Liver (tissue), 9 donors: ENCODE results near the gene SORL1. TPM values are rescaled to one million over a fixed set of nuclear protein-coding genes. Genes with fewer than 3 reads are reported as not detected.

Experiments
- DNase-seq: peaks from one replicate; pipeline ENCODE4 v3.0.0-alpha.2; 2017; ENCODE audit warnings: low spot score
- H3K27ac ChIP-seq, 2 donors: one replicate each; pipeline ENCODE4 v1.7.0; 2013; ENCODE audit warnings: inconsistent platforms in 2 of 2, low read length in 2 of 2, control low read depth in 1 of 2, low read depth in 1 of 2, mild to moderate bottlenecking in 1 of 2
- H3K27me3 ChIP-seq, 4 donors: one replicate each; pipeline versions ENCODE4 v1.6.1 to v1.7.0; 2013; ENCODE audit warnings: low read length in 3 of 4, inconsistent platforms in 1 of 4, mild to moderate bottlenecking in 1 of 4, moderate library complexity in 1 of 4; ENCODE audit not compliant: control insufficient read depth in 4 of 4, insufficient read depth in 4 of 4
- H3K36me3 ChIP-seq, 4 donors: one replicate each; pipeline versions ENCODE4 v1.6.1 to v1.7.0; 2013; ENCODE audit warnings: low read length in 3 of 4, mild to moderate bottlenecking in 3 of 4, low read depth in 1 of 4, moderate library complexity in 1 of 4; ENCODE audit not compliant: control insufficient read depth in 4 of 4, insufficient read depth in 3 of 4
- H3K4me1 ChIP-seq, 4 donors: one replicate each; pipeline versions ENCODE4 v1.6.1 to v1.7.0; 2013; ENCODE audit warnings: low read length in 3 of 4, mild to moderate bottlenecking in 3 of 4, moderate library complexity in 1 of 4; ENCODE audit not compliant: control insufficient read depth in 4 of 4, insufficient read depth in 4 of 4
- H3K4me3 ChIP-seq, 3 donors: one replicate each; pipeline versions ENCODE4 v1.6.1 to v1.7.0; 2013; ENCODE audit warnings: low read length in 3 of 3, control low read depth in 1 of 3, low read depth in 1 of 3, mild to moderate bottlenecking in 1 of 3
- H3K9ac ChIP-seq, 2 donors: one replicate each; pipeline ENCODE4 v1.7.0; 2013; ENCODE audit warnings: low read length in 2 of 2, mild to moderate bottlenecking in 2 of 2, moderate library complexity in 2 of 2, control low read depth in 1 of 2, low read depth in 1 of 2
- H3K9me3 ChIP-seq, 4 donors: one replicate each; pipeline versions ENCODE4 v1.6.1 to v1.7.0; 2013; ENCODE audit warnings: low read length in 3 of 4; ENCODE audit not compliant: control insufficient read depth in 4 of 4
- EGR1 ChIP-seq, 2 donors: IDR thresholded peaks; 2 replicates each; pipeline ENCODE4 v1.6.1; 2016 to 2018; ENCODE audit warnings: antibody characterized with exemption in 2 of 2, low read depth in 2 of 2
- FOXA1 ChIP-seq: IDR thresholded peaks from 2 replicates; pipeline ENCODE4 v1.6.1; 2016; ENCODE audit warnings: antibody characterized with exemption
- FOXA2 ChIP-seq: IDR thresholded peaks from 2 replicates; pipeline ENCODE4 v1.6.1; 2016; ENCODE audit warnings: antibody characterized with exemption
- GABPA ChIP-seq, 2 donors: IDR thresholded peaks in 1 of 2; conservative IDR thresholded peaks in 1 of 2; 2 replicates each; pipeline ENCODE4 v1.6.1; 2016; ENCODE audit warnings: antibody characterized with exemption in 2 of 2, mild to moderate bottlenecking in 1 of 2, moderate library complexity in 1 of 2
- HNF4A ChIP-seq, 2 donors: conservative IDR thresholded peaks; 2 replicates each; pipeline ENCODE4 v1.6.1; 2016; ENCODE audit warnings: antibody characterized with exemption in 2 of 2, mild to moderate bottlenecking in 2 of 2
- HNF4G ChIP-seq: IDR thresholded peaks from 2 replicates; pipeline ENCODE4 v1.6.1; 2016; ENCODE audit warnings: antibody characterized with exemption
- JUND ChIP-seq, 2 donors: IDR thresholded peaks; 2 replicates each; pipeline ENCODE4 v1.6.1; 2016; ENCODE audit warnings: antibody characterized with exemption in 2 of 2
- NR2F2 ChIP-seq: IDR thresholded peaks from 2 replicates; pipeline ENCODE4 v1.6.1; 2016; ENCODE audit warnings: antibody characterized with exemption
- RAD21 ChIP-seq, 2 donors: IDR thresholded peaks; 2 replicates each; pipeline ENCODE4 v1.6.1; 2016; ENCODE audit warnings: antibody characterized with exemption in 2 of 2, mild to moderate bottlenecking in 2 of 2
- RXRA ChIP-seq, 2 donors: IDR thresholded peaks; 2 replicates each; pipeline ENCODE4 v1.6.1; 2017 to 2018; ENCODE audit warnings: antibody characterized with exemption in 2 of 2, mild to moderate bottlenecking in 1 of 2
- SP1 ChIP-seq: IDR thresholded peaks from 2 replicates; pipeline ENCODE4 v1.6.1; 2018; ENCODE audit warnings: antibody characterized with exemption, mild to moderate bottlenecking
- TAF1 ChIP-seq: conservative IDR thresholded peaks from 2 replicates; pipeline ENCODE4 v1.6.1; 2016; ENCODE audit warnings: antibody characterized with exemption, mild to moderate bottlenecking
- YY1 ChIP-seq: IDR thresholded peaks from 2 replicates; pipeline ENCODE4 v1.6.1; 2016; ENCODE audit warnings: antibody characterized with exemption, mild to moderate bottlenecking
- ZBTB33 ChIP-seq: IDR thresholded peaks from 2 replicates; pipeline ENCODE4 v1.6.1; 2016; ENCODE audit warnings: antibody characterized with exemption
- polyA plus RNA-seq, 2 donors: library from polyadenylated mRNA; stranded (reverse) in 1 of 2; unstranded in 1 of 2; fragments of 200-250 nt in 1 of 2; fragments of >200 nt in 1 of 2; fragmentation: Nextera tagmentation in 1 of 2; extraction: Ambion mirVana in 1 of 2; gene quantifications; one replicate each; pipeline versions ENCODE4 v1.2.1 to v1.2.3, GENCODE V29; 2013 to 2015
- total RNA-seq, 2 donors: library from RNA; depleted of rRNA; stranded (reverse); fragments of >200 nt; gene quantifications; one replicate each; pipeline ENCODE4 v1.2.3, GENCODE V29; 2014
- TF ChIP-seq, protein P1 (sequence below): IDR thresholded peaks from 2 replicates; pipeline ENCODE4 v1.6.1; 2016; ENCODE audit warnings: antibody characterized with exemption
- TF ChIP-seq, protein P2 (sequence below): fragments of 150-350 bp; IDR thresholded peaks from 2 replicates; pipeline ENCODE4 v1.5.1; 2017; ENCODE audit warnings: improper control_type of control experiment, low read depth, low read length; ENCODE audit not compliant: missing input control
- TF ChIP-seq, protein P3 (sequence below): IDR thresholded peaks from 2 replicates; pipeline ENCODE4 v1.6.1; 2016; ENCODE audit warnings: antibody characterized with exemption, mild to moderate bottlenecking
- TF ChIP-seq, protein P4 (sequence below): IDR thresholded peaks from 2 replicates; pipeline ENCODE4 v1.6.1; 2016; ENCODE audit warnings: antibody characterized with exemption
- donor health status: healthy.
- donor health status: healthy.
- donor health status: healthy.
- donor health status: healthy.
- donor health status: healthy.

SORL1 gene
- total and polyA plus RNA-seq, 4 donors = 14.6 to 124 (median 25.4) TPM

- H3K4me3 ChIP-seq = no peak overlapping the region
- H3K9me3 ChIP-seq = no peaks in the 10 kb centered on the region
- H3K4me1 ChIP-seq = peaks cover 0 to 11% (median 6%) of the 10 kb centered on the region in 4 donors
- no peak for DNase-seq
- H3K36me3 ChIP-seq = no peaks in the 10 kb centered on the region
- H3K27me3 ChIP-seq = no peaks in the 10 kb centered on the region
- H3K27ac ChIP-seq = no peak overlapping the region
- TF ChIP-seq NR2F2 = no peak
- TF ChIP-seq, protein P1, sequence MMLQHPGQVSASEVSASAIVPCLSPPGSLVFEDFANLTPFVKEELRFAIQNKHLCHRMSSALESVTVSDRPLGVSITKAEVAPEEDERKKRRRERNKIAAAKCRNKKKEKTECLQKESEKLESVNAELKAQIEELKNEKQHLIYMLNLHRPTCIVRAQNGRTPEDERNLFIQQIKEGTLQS = no peak
- TF ChIP-seq SP1 = no peak
- TF ChIP-seq HNF4G = no peak
- TF ChIP-seq, protein P2, sequence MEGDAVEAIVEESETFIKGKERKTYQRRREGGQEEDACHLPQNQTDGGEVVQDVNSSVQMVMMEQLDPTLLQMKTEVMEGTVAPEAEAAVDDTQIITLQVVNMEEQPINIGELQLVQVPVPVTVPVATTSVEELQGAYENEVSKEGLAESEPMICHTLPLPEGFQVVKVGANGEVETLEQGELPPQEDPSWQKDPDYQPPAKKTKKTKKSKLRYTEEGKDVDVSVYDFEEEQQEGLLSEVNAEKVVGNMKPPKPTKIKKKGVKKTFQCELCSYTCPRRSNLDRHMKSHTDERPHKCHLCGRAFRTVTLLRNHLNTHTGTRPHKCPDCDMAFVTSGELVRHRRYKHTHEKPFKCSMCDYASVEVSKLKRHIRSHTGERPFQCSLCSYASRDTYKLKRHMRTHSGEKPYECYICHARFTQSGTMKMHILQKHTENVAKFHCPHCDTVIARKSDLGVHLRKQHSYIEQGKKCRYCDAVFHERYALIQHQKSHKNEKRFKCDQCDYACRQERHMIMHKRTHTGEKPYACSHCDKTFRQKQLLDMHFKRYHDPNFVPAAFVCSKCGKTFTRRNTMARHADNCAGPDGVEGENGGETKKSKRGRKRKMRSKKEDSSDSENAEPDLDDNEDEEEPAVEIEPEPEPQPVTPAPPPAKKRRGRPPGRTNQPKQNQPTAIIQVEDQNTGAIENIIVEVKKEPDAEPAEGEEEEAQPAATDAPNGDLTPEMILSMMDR = no peak
- no peak for TF ChIP-seq FOXA1
- no peak for TF ChIP-seq FOXA2
- TF ChIP-seq HNF4A (conservative IDR thresholded peaks at IDR 0.05) = peak in 1 of 2 donors; percentile 38
- TF ChIP-seq YY1 = peak; percentile 85
- no peak for TF ChIP-seq EGR1 (IDR thresholded peaks at IDR 0.05; ENCODE audit: low read depth in 2 of 2)
- peak in 1 of 2 donors; percentile 29 for TF ChIP-seq JUND (IDR thresholded peaks at IDR 0.05)
- TF ChIP-seq, protein P3, sequence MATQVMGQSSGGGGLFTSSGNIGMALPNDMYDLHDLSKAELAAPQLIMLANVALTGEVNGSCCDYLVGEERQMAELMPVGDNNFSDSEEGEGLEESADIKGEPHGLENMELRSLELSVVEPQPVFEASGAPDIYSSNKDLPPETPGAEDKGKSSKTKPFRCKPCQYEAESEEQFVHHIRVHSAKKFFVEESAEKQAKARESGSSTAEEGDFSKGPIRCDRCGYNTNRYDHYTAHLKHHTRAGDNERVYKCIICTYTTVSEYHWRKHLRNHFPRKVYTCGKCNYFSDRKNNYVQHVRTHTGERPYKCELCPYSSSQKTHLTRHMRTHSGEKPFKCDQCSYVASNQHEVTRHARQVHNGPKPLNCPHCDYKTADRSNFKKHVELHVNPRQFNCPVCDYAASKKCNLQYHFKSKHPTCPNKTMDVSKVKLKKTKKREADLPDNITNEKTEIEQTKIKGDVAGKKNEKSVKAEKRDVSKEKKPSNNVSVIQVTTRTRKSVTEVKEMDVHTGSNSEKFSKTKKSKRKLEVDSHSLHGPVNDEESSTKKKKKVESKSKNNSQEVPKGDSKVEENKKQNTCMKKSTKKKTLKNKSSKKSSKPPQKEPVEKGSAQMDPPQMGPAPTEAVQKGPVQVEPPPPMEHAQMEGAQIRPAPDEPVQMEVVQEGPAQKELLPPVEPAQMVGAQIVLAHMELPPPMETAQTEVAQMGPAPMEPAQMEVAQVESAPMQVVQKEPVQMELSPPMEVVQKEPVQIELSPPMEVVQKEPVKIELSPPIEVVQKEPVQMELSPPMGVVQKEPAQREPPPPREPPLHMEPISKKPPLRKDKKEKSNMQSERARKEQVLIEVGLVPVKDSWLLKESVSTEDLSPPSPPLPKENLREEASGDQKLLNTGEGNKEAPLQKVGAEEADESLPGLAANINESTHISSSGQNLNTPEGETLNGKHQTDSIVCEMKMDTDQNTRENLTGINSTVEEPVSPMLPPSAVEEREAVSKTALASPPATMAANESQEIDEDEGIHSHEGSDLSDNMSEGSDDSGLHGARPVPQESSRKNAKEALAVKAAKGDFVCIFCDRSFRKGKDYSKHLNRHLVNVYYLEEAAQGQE = peak; percentile 31
- TF ChIP-seq RXRA (IDR thresholded peaks at IDR 0.05) = peak in 1 of 2 donors; percentile 40
- no peak for TF ChIP-seq TAF1
- no peak for TF ChIP-seq ZBTB33
- TF ChIP-seq, protein P4, sequence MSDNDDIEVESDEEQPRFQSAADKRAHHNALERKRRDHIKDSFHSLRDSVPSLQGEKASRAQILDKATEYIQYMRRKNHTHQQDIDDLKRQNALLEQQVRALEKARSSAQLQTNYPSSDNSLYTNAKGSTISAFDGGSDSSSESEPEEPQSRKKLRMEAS = no peak
- no peak for TF ChIP-seq GABPA (IDR thresholded peaks at IDR 0.05 in 1 of 2, conservative IDR thresholded peaks at IDR 0.05 in 1 of 2)
- TF ChIP-seq RAD21 (IDR thresholded peaks at IDR 0.05) = no peak
- H3K9ac ChIP-seq = no peak overlapping the region
Measured at GRCh38 chr11:121437018-121437685, 15.0 kb upstream of the SORL1 start.
